NCI-H774 (cell line): Measurements from ENCODE around the gene H19.

Experiments
- DNase-seq: peaks from one replicate; lab custom pipeline; 2025; lab: John Stamatoyannopoulos, UW

H19 gene

GRCh38 chr11:1982873-1983600 is 14.6 kb downstream of the H19 start:
- no peak for DNase-seq

- DNase-seq, result no peak
Observed at GRCh38 chr11:1979607-1980006, 18.0 kb downstream of the H19 start.

GRCh38 chr11:1978720-1979473 is 18.7 kb downstream of the H19 start:
- DNase-seq, result no peak

- DNase-seq, result no peak
Observed at GRCh38 chr11:1975185-1975584, 22.5 kb downstream of the H19 start.

- DNase-seq, result no peak
Observed at GRCh38 chr11:1970956-1971355, 26.7 kb downstream of the H19 start.

- DNase-seq, result no peak
Observed at GRCh38 chr11:1969776-1970175, 27.9 kb downstream of the H19 start.

GRCh38 chr11:1969035-1969434 is 28.6 kb downstream of the H19 start:
- DNase-seq, result no peak

GRCh38 chr11:1968454-1969002 is 29.1 kb downstream of the H19 start:
- no peak for DNase-seq

- no peak for DNase-seq
Observed at GRCh38 chr11:1967641-1968225, 29.9 kb downstream of the H19 start.

- DNase-seq, result no peak
Observed at GRCh38 chr11:1966531-1966930, 31.1 kb downstream of the H19 start.

- DNase-seq, result no peak
Observed at GRCh38 chr11:1964955-1965354, 32.7 kb downstream of the H19 start.

GRCh38 chr11:1964348-1964747 is 33.3 kb downstream of the H19 start:
- DNase-seq, result no peak

GRCh38 chr11:1963864-1964263 is 33.8 kb downstream of the H19 start:
- DNase-seq, result no peak

- DNase-seq, result no peak
Observed at GRCh38 chr11:1959786-1960185, 37.9 kb downstream of the H19 start.

- no peak for DNase-seq
Observed at GRCh38 chr11:1958367-1958766, 39.3 kb downstream of the H19 start.

- no peak for DNase-seq
Observed at GRCh38 chr11:1953489-1954266, 44.0 kb downstream of the H19 start.

- DNase-seq, result no peak
Observed at GRCh38 chr11:1952806-1953482, 44.7 kb downstream of the H19 start.

- no peak for DNase-seq
Observed at GRCh38 chr11:1949922-1950321, 47.7 kb downstream of the H19 start.

- DNase-seq, result no peak
Observed at GRCh38 chr11:1949302-1949701, 48.3 kb downstream of the H19 start.

GRCh38 chr11:1948389-1948788 is 49.3 kb downstream of the H19 start:
- DNase-seq, result no peak

- no peak for DNase-seq
Observed at GRCh38 chr11:1947592-1948237, 49.9 kb downstream of the H19 start.
